GM19468 (cell line): ENCODE measurements around the gene ALDH1A1.

ENCODE experiments used
- ATAC-seq: cut with Tn5 transposase; IDR thresholded peaks from one replicate; pipeline ENCODE4 v1.9.1; 2021; ENCODE audit warnings: mild to moderate bottlenecking, moderate library complexity, moderate number of reproducible peaks; ENCODE audit not compliant: unreplicated experiment; ENCODE audit errors: extremely low read depth

ALDH1A1 gene

DNA sequence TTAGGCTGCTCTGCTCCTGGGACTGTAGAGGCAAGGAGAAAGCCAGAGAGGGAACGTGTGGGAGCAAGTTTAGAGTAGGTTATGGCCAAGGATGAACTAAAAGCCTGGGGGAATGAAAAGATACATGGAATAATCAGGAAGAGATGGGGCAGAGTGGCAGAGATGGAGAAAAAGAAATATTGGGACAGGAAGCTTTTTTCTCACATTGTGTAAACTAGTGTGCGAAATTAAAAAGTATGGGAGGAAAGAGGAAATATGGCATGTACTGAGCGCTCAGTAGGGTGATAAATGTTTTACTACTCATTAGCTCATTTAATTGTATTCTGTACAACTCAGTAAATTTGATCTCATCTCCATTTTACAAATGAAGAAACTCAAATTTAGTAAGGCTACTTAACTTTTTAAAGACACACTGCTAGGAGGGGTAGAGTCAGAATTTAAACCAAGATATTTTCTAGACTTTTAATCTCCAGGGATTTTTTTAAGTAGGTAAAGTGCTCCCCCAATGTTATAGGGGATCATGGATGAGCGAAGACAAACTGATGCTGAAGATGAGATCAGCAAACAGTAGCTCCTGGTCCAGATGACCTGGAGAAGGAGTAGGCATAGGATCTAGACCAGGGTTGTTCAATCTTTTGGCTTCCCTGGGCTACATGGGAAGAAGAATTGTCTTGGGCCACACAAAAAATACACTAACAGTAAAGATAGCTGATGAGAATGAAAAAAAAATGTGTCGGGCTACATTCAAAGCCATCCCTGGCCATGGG lies 30.8 kb downstream of the ALDH1A1 start:
- ATAC-seq = no peak

DNA sequence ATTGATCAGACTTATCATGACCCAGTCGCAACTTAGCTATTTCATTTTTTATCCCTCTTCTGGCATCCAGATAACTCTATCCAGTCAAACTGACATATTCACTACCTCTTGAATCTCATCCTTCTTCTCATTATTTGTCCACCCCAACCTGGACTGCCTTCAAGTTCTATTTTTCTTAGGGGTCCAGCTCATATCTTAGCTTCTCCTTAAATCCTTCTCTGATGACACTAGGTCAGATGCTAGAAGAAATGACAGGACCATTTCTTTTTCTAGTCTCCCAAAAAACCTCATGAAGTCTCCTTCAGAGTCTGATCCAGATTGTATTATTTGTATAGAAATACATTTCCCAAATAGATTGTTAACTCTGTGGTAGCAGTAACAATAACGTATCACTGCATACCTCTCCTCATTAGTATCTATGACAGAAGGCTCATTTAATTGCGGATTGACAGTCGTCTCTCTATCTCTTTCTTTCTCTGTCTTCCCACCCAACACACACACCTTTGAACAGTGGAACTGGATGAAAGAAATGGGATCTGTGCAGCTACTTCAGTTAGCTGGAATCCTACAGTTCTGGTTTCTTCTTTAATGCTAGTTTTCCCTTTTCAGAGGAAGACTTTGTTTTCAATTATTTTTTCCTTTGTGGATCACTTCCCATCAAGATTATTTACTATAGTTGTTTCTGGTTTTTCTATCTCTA lies 33.5 kb downstream of the ALDH1A1 start:
- ATAC-seq = no peak

DNA sequence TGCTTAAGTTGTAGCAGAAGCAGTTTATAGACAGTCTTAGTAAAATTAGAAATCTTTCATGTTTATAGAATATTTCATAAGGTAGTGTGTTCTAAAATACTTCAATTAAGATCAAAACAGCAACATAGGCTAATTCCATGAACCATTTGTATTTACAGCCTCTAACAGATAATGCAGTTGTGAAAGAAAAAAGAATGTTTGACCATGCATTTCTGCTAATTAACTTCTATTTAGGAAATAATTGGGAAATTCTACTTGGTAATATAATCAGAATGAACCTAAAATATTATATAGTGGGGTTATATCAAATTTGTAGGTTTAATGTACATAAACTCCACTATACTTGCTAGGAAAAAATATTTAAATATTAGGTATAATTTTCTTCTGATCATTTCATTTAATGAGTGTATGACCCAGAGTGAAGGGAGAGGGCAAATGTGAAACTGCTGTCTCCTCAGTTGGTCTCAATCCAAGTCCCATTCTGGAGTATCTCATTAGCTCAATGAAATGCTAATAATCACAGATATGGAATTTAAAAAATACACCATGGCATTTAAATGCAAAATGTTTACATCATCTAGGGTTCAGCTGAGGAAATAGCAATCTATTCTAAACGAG lies 34.9 kb downstream of the ALDH1A1 start:
- no peak for ATAC-seq

DNA sequence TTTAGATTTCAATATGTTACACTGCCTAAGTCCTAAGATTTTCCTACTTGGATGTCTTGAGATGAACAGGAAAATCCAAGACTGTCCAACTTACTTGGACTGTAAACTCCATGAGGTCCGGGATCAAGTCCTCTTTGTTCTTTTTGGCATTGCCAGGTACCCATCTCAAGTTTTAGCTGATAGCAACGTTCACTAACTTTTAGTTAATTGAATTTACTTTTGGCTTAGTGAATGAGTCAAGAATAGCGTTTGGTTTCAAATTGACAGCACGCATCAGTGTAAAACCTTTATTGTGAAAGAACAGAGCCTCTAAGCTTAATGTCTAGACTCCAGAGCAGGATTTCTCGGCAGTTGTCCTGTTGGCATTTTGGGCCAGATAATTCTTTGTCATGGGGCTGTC lies 37.2 kb downstream of the ALDH1A1 start:
- no peak for ATAC-seq

DNA sequence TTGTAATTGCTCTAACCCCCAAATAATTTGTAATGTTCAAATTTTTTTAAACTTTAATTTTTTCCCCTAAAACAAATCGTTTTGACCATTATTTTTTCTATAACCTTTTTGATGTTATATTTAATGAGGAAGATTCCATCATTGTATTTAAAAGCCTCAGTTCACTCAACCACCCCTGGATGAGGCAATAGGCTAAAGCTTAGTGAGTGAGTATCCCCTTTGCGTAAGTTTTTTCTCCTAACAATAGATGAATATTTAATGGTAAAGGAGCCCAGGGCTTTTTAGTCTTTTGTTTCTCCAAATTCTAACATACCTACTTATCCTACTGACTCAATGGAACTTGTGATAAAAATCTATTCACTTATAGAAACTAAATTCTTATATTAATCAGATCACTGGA lies 38.1 kb downstream of the ALDH1A1 start:
- ATAC-seq = no peak

DNA sequence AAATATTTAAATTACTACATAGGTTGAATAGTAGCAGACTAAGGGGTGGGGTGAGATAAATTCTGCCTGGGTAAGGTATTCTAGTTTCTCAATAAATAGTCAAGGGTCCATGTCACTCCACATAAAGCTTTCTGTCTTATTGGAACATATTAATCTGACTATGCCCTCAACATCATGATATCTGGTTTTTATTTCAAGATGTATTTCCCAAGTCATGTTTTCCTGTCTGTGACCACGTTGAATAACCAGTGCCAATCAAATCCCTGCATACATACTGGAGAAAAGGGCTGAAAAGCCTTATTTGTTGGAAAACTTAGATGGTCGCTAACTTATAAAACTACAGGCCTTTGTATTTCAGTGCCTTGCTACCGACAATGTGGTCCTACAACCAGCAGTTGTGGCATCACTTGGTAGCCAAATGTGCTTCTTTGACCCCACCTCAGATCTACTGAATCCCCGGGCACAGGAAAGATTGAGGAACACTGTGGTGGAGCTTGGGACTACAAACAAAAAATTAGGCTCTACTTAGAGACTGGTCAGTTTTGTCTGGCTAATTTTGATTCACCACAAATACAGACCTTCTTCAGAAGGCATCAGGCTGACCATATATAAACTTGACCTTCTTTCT lies 39.4 kb downstream of the ALDH1A1 start:
- ATAC-seq = no peak

DNA sequence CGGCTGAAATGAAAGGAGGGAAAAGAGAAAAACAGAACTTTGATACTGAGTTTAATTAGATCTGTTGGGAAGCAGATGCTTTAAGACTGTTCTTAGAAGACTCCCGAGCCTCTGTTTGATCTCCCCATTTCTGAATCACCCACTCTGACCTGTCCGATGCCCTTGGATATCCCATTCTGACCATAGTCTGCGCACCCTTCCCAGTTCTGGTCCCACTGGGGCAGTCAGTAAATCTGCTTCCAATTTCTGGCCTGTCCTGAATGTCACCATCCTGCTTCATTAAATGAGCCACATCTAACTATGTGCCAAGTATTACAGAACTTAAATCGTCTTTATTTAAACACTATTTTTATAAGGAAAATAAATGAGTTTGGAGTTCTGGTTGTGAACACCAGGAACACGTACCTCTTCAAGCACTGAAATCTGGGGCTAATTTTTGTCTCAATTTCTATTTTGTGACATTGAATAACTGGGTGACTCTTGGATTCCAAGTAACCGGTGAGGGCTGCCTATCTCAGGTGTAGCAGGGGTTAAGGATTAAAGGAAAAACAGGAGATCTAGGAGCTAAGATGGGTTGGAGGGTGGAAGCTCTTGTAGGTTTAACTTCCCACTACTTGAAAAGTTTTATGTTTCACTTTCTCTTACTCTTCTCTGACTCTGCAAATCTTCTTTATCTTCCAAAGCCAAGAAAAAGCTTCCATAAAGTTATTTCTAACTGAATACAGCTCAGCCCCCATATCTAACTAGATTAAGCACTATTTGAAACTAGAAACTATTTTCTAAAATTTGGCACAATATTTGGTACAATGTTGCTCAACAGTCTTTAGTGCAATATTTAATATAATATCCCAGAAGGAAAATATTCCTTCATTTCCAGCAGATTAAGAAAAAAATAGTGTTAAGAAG lies 40.1 kb downstream of the ALDH1A1 start:
- no peak for ATAC-seq

DNA sequence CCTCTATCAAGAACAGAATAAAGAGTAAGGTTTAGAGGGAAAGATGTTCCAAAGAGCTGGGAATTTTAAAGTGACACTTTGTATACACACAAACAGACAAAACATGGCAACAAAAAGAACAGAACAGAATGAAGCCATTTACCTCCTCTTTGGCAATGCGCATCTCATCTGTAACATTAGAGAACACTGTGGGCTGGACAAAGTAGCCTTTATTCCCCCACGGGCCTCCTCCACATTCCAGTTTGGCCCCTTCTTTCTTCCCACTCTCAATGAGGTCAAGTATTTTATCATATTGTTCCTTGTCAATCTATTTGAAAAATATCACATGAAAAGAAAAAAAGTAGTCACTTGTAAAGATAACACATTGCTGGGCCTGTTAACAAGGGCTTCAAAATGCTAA lies 41.0 kb downstream of the ALDH1A1 start:
- no peak for ATAC-seq

DNA sequence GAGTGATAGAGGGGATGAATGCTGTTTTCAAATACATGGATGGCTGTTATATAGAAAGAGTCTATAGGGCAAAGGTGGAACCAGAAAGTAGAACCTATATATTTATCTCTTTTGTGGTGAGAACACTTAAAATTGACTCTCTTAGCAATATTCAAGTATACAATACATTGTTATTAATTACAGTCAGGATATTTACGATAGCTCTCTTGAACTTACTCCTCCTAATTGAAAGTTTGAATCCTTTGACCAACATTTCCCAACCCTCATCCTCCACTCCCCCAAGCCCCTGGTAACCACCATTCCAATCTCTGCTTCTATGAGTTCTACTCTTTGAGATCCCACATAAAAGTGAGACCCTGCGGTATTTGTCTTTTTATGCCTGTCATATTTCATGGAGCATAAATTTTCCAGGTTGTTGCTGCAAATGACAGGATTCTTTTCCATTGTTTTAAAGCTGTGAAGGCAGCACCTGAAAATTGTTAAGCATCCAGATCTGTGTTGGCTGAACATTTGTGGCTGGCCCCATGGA lies 41.5 kb downstream of the ALDH1A1 start:
- ATAC-seq = no peak

DNA sequence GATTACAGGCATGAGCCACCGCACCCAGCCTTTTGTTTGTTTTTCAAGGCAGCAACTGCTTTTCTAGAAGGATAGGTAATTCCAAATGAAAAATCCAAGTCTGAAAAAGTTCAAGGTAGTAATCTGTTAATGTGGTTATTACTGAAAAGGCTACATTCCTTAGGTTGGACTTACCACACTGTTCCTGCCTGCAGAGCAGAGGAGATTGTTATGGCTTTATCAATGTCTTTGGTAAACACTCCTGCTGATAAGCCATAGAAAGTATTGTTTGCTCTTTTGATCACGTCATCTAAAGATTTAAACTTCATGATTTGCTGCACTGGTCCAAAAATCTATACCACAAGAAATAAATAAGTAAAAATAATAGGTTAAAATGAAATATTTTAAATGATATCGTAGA lies 43.4 kb downstream of the ALDH1A1 start:
- no peak for ATAC-seq

DNA sequence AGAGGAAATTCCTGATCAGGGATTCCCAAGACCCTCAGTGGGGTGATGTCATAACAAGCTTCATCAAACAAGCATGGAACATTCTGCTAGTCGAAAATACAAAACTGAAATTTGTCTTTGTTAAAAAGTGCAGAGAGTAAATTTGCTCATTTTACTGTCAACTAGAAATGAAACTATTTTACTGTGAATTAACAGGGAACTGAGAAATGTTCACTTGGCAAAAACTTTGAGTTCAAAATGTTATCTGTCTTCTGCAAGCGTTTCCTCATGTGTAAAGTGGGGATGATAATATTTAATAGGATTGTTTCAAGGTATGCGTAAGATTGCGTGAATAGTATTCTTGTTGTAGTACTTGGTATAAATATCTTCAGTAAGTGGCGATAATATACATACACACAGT lies 45.4 kb downstream of the ALDH1A1 start:
- ATAC-seq = no peak

DNA sequence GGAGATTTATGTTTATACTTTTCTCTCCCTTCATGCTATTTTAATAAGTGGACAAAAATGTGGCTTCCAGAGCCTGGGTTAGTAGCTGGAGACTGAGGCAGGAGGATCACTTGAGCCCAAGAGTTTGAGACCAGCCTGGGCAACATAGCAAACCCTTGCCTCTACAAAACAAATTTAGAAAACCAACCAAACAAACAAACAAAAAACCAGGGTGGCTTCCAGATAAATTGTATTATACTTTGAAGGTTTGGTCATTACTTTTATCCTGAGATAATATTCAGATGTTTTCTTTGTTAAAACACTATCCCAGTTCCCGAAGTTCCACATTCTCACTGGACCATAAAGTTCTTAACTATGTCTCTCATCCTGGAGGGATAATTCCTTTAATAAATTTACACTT lies 46.0 kb downstream of the ALDH1A1 start:
- no peak for ATAC-seq

DNA sequence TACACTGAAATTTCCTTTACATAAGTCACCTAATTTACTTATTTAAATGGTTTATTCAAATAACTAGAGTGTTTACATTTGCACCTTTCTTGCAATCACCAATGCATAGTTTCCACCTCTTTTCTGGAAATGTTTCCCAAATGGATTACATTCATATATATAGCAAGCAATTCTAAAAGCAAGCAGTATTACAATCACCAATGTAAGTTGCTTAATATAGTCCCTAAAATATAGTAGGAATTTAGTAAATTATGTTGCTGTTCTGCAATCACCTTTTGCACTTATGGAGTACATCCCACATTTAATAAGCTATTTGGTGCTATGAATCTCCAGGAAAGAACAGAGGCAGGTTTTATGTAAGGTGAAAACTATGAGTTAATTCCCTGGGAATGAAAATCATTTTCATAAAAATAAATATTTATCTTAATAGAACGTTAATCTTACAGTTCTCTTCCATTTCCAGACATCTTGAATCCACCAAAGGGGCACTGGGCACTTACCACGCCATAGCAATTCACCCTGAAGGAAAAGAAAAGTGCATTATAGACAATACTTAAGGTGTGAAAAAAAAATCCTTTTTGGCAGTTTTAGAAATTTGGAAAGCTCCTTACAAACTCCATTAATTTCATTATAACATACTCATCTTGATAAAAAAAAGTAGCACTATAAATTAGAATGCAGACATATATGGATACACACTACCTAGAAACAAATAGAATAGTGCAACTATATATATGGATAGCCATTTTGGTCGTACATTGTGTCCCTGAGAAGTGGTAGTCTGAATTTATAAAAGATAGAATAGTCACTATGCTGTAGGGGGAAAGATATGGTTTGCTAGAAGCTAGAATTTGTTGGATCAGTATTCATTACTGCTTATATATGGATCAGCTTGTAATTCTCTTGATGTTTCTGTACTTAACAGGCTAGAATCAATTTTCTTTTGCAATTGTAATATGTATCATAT lies 47.1 kb downstream of the ALDH1A1 start:
- ATAC-seq = no peak

DNA sequence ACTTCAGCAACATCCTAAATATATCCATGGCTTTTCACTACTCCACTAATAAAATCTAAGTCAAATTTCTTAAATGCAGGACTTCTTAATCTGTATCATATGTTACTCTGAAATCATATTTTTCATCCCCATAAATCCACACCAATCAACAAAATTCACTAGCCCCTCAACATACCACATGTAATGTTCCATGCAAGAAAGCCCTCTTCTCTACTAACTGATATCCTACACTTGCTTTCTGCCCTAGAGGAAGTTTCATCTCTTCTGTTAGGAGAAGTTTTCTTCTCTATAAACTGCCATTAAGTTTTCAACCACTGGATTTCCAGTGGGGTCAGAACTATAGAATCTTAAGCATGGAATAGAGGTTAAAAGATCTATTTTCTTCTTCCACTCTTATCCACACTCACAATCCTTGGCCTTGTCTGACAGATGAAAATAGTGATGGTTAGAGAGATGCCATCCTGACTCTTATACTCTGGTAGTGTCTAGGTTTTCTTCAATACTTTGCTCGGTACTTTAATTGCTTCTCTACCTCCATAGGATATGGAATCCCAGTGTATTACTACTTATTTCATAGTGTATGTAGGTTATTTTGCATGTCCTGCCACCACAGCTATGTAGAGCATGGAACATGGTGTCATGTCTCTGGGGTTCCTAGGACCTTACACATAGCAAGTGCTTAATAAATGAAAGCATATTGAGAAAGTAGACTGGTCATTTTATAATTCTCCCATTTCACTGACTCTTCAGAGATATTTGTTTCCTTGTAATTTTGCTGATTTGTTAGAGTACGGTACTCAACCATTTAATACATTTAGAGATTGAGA lies 48.4 kb downstream of the ALDH1A1 start:
- ATAC-seq = no peak

DNA sequence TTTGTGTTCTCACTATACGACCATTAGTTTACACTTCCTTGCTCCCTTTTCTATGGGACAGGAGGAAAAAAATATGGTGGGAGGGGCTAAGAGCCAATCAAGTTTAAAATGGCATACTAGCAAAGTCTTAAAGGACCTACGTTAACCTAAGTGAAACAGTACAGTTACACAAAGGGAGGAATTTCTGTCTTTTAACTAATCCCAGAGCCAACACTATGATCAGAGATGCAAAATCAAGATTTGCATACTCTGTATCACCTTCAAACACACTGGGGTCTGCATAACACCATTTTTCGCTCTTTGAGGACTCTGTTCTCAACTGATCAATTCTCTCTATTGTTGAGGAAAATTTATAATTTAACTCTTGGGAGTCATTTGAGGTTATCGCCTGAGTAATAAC lies 49.8 kb downstream of the ALDH1A1 start:
- ATAC-seq = no peak

DNA sequence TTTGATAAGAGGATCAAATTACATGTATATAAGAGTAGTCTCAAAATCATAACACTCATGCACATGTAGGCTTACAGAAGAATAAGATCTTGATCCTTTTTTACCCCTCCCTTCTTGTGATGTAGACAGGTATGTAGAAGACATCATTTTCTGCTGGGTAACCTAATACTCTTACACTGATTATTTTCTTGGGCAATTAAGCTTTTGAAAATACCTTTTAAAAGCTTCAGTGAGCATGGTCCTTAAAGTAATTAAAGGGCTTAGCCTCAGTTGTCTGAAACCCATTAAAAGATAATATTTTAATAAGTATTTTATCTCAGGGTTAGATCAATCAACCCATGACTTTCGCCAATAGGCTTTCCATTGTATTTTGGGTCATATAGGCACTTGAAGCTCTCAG lies 50.6 kb downstream of the ALDH1A1 start:
- ATAC-seq = no peak

DNA sequence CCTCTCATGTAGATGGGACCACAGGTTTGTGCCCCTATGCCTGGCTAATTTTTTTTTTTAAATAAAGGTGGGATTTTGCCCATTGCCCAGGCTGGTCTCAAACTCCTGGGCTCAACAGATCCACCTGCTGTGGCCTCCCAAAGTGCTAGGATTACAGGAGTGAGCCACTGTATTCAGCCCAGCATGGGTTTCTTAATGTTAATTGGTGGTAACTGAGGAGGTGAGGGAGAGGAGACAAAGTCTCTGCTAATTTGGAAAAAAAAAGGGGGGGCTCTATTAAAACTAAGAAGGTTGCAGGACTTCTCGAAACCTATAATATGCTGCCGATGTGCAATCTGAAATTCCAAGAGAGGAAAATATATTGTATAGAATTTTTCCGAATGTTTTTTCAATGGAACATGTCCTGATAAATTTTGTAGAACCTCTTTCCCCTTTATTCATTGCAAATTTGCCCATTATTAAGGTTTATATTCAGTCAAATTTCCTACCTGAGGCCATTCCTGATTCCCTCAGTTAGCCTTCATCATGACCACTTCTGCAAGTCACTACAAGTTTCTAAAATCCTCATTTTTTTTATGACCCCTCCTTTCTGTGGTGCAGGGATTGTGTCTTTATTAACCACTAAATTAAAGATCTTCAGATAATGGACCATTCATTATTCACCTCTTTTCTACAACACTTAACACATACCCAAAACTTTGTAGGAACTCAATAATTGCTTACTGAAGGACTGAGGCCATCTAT lies 52.9 kb downstream of the ALDH1A1 start:
- ATAC-seq = no peak
